NOMO-1 treated with dmso at 0.1 percent for 144 hours (cell line): Measurements from ENCODE around the gene RCAN2.

Experiments used
- DNase-seq: peaks from one replicate; lab custom pipeline; 2025; ENCODE audit not compliant: unreplicated experiment; lab: John Stamatoyannopoulos, UW

RCAN2 gene

GRCh38 chr6:46491201-46491627 lies at the start of gene RCAN2:
TSS of gene RCAN2 (minus strand) at chr6:46491449.
- no peak for DNase-seq

DNA sequence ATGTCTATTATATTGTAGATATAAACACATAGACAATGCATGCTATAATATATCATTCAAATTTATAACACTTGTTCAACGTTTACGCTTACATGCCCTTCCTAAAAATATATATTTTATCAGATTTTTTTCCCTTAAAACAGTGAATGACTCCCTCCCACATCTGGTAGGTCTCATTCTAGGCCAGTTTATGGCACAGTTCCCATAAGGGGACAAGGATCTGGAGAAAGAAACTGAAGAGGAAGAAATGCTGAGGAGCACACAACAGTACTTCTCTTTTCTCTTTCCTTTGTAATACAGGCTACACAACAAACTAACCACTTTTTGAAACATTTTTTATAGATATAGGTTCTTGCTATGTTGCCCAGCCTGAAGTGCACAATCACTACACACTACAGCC lies 48.6 kb upstream of the RCAN2 start:
- no peak for DNase-seq

DNA sequence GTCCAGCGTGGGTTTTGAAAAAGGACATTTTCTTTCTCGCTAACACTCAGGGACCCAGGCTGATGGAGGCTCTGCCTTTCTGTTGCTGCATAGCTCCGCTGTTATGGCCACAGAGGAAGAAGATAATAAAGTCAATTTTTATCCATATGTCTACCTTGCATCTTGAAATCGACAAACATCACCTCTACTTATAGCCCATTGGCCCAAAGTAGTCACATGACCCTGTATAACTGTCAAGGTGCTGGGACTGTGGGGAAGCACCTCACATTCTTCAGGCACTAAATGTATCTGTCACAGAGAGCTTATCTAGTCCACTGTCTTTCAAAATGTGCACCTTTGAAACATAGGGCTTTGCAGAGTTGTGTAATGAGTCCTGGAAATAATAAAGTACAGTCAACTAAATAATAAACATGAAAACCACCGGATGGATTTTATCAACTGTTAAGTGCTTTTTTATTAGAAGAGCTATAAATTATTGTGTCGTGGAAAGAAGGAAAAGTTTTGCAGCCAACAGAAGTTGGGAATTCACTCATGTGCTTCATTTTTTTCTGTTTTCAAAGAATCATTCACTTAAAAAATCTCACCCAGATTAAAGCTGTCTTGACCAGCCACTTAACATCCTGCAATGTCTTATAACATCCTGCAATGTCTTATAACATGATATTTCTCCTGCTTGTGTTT lies 47.7 kb upstream of the RCAN2 start:
- no peak for DNase-seq

- no peak for DNase-seq
Observed at GRCh38 chr6:46530896-46531295, 39.6 kb upstream of the RCAN2 start.

GRCh38 chr6:46528961-46529750 lies 37.9 kb upstream of the RCAN2 start:
- no peak for DNase-seq

GRCh38 chr6:46526607-46527006 lies 35.4 kb upstream of the RCAN2 start:
- no peak for DNase-seq

- DNase-seq, result no peak
Observed at GRCh38 chr6:46525583-46525982, 34.3 kb upstream of the RCAN2 start.

DNA sequence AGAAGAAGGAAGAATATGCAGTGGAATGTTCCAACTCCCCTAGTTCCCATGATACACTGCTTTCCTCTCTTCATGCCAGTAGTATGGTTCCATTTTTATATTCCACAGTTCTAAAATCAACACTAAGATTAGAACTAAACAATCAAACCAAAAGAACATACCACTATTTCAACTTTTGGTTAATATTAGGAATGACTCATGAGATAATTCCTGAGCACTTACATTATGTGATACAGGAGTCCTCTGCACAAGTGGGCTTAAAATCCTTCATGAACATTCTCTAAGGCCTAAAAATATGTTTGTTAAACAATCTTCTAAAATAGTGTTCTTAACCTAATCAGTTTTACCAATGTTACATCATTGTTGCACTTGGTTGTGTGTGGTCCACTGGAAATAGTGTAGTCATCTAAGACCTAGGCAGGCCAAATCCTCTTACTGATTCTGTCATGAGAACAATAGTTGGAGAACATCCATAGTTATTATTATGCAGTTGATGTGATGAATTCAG lies 30.3 kb upstream of the RCAN2 start:
- no peak for DNase-seq

DNA sequence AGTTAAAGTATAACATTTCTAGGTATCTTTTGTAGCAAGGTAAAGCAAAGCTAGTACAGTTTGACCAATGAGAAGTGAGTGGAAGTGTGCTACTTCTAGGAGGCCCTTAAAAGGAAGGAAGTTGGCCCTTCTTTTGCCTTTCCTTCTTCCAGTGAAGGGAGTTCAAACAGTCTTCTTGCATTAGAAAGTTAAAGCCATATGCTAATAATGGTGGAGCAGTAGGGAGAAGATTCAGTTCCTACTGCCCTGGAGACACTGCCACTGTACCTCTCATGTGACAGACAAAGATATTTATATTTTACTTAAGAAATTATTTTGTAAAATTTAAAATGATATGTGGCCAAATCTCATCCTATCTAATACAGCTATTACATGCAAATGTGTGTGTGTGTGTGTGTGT lies 26.0 kb upstream of the RCAN2 start:
- no peak for DNase-seq

- no peak for DNase-seq
Observed at GRCh38 chr6:46513533-46513932, 22.3 kb upstream of the RCAN2 start.

DNA sequence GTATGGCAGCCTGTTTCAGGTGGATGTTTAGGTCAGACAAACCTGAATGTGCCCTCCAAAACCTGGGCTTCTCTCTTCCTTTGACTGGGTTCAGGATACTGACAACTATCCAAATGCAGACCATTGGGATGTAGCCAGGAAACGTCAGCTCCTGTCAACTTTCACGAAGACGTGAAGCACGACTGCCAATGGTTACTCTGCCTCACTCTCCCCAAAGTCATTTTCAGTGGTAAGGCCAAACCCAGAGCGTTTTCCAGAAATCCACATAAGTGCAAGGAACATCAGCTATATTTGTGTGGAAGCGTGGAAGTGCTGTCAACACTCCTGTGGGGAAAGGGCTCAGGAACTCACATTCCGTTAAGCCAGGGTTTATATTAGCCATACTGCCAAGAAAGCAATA lies 20.1 kb upstream of the RCAN2 start:
- DNase-seq, result no peak

- DNase-seq, result no peak
Observed at GRCh38 chr6:46510651-46511050, 19.4 kb upstream of the RCAN2 start.

GRCh38 chr6:46509981-46510510 lies 18.8 kb upstream of the RCAN2 start:
- DNase-seq, result no peak

DNA sequence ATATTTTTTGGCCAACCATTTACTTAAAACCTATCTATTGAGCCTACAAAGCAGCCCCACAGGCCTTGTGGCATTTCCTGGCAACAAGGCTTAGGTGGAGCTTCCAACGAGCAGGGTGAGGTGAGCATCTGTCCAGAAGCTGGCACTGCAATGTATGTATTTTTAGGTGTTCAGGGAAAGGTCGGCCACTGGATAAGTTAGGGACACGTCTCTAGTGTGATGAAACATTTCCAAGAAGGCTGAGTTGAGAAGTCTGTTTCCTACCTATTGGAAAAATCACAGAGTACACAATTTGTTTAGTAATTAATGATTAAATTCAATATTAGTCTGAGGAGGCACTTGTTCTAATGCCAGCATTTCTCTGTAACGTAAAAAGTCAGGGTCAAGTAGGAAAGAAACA lies 17.8 kb upstream of the RCAN2 start:
- DNase-seq, result no peak

GRCh38 chr6:46507426-46507825 lies 16.2 kb upstream of the RCAN2 start:
- DNase-seq, result no peak

DNA sequence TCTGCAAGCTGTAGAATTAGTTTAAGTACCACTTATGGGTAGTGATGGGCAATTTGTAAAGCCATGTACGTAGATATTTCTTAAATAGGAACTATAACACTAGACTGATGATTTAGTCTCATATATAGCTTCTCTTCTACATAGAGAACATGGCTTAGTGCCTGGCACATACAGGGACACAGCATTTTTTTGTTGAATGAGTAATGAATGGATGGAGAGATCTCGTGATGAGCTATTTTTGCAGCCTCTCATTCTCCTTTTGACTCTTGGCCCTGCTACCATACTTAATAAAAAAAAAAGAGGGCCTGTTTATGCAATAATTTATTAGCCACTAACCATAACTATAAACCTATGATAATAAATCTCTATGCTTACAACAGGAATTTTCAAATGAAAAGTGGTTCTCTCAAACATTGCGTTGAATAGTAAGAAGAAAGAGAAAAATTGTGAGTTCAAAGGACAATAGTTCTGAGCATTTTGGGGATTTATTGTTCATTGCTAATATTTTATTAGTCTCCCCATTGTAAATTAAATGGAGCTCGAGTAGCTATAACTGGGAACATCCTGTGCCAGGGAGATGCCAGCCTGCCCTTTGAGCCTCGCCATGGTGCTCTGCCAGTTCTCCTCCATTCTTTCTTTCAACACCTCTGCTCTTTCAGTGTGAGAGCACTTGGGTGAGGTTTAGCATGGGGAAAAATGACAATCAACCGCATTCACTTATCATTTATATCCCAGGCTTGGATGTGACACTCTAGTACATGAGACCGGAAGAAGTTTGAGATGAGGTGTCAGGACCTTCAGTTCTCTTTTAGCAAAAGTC lies 14.7 kb upstream of the RCAN2 start:
- no peak for DNase-seq

DNA sequence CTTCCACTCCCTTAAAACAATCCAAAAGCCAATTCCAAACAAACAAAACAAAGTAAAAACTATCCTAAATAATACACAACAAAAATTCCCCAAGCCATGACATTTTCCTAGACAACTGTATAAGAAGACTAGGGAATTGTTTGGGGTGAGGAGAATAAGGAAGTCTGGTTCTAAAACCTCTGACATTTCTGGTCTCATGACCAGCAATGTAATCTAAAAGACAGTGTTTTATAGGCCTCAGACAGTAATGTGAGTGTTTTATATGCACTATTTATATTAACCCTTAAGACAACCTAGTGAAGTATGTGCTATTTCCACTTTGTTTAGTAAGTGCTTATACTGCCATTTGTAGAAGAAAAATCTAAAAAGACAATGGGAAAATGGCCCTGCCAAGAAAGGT lies 13.0 kb upstream of the RCAN2 start:
- DNase-seq, result no peak

DNA sequence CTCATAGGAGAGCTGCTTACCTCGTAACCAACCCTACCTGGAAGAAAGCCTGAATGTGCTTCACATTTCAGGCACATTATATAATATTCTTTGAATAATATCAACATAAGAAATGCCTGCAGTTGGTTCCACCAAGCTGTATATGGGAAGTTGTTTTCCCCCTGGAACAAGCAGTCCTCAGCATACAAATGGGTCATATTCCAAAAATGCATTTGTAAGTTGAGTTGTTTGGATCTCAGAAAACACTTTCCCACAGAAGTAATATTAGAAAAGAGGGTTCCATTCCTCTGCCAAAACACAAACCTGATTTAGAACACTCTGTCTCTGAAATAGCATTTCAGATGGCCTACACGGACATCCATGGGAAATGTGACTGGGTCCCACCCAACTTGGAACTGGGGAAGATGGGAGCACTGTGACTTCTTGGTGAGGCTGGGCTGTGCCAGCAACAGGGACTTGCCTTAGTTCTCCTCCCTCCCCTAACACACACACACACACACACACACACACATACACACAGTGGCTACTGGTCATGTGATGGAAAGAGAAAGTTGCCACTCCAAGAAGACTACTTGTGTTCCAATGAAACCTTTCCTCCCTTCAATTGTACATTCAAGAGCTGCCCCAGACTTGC lies 11.4 kb upstream of the RCAN2 start:
- no peak for DNase-seq

GRCh38 chr6:46501136-46502089 lies 10.2 kb upstream of the RCAN2 start:
- DNase-seq, result no peak

DNA sequence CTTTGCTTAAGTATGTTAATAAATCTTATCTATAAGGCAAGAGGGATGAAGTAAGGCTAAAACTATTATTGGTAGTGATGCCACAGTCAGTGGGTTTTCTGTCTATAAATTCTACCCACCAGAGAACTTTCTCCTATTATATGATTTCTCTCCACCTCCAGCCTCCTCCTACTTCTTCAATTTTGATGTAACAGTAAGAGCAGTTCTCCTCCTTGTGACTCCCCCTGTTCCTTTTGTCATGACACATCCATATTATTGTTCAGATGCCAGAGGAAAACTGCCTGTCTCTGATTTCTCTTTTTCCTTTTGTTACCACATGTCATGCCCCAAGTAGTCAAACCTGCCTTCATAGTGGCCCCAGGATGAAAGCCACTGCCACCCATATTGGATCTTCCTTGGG lies 9.1 kb upstream of the RCAN2 start:
- DNase-seq, result no peak
